HG03095 (cell line): ENCODE results near the gene CTDSP2.
"Not testable (repeated sequence)": the region's sequence is repeated elsewhere in the genome, so short reads cannot be mapped to it uniquely, and the experiment has no call there.

ENCODE experiments used
- ATAC-seq: cut with Tn5 transposase; IDR thresholded peaks from one replicate; pipeline ENCODE4 v1.9.1; 2021; ENCODE audit warnings: moderate library complexity; ENCODE audit not compliant: unreplicated experiment

CTDSP2 gene

GRCh38 chr12:57846577-57847319 lies at the start of gene CTDSP2:
Gene CTDSP2, minus strand, starts transcription at chr12:57846729. Its CDS starts 294 bp downstream, at chr12:57846435.
- ATAC-seq, result peak; percentile 40

GRCh38 chr12:57896115-57896433 lies 49.5 kb upstream of the CTDSP2 start:
- ATAC-seq, result no peak

GRCh38 chr12:57895389-57896114 lies 49.0 kb upstream of the CTDSP2 start:
- ATAC-seq, result no peak

- no peak for ATAC-seq
Measured at GRCh38 chr12:57894399-57895292, 48.1 kb upstream of the CTDSP2 start.

GRCh38 chr12:57893431-57894353 lies 47.2 kb upstream of the CTDSP2 start:
- ATAC-seq, result no peak

GRCh38 chr12:57892232-57892972 lies 45.9 kb upstream of the CTDSP2 start:
- no peak for ATAC-seq

- ATAC-seq, result no peak
Measured at GRCh38 chr12:57891542-57892228, 45.2 kb upstream of the CTDSP2 start.

GRCh38 chr12:57890191-57891115 lies 43.9 kb upstream of the CTDSP2 start:
- no peak for ATAC-seq

- ATAC-seq, result no peak
Measured at GRCh38 chr12:57889500-57889989, 43.0 kb upstream of the CTDSP2 start.

GRCh38 chr12:57888409-57889157 lies 42.1 kb upstream of the CTDSP2 start:
- no peak for ATAC-seq

- ATAC-seq, result no peak
Measured at GRCh38 chr12:57887631-57888408, 41.3 kb upstream of the CTDSP2 start.

- ATAC-seq, result not testable (repeated sequence)
Measured at GRCh38 chr12:57886964-57887363, 40.4 kb upstream of the CTDSP2 start.

GRCh38 chr12:57886542-57886941 lies 40.0 kb upstream of the CTDSP2 start:
- ATAC-seq, result no peak

GRCh38 chr12:57885207-57885606 lies 38.7 kb upstream of the CTDSP2 start:
- ATAC-seq, result no peak

- no peak for ATAC-seq
Measured at GRCh38 chr12:57883700-57884099, 37.2 kb upstream of the CTDSP2 start.

GRCh38 chr12:57883057-57883456 lies 36.5 kb upstream of the CTDSP2 start:
- no peak for ATAC-seq
